B cell (primary cell): ENCODE data around the gene CA5A.

Experiments
- EZH2 ChIP-seq: IDR thresholded peaks from 2 replicates; pipeline ENCODE4 v1.6.1; 2012; ENCODE audit warnings: borderline replicate concordance, low read depth, mild to moderate bottlenecking, moderate library complexity, low read length; ENCODE audit not compliant: insufficient read depth, poor library complexity, severe bottlenecking
- TF ChIP-seq, protein P1 (sequence below): fragments of 200-600 bp; IDR thresholded peaks from one replicate; pipeline ENCODE4 v1.8.0; 2022; ENCODE audit warnings: antibody characterized with exemption, mild to moderate bottlenecking

DNA sequence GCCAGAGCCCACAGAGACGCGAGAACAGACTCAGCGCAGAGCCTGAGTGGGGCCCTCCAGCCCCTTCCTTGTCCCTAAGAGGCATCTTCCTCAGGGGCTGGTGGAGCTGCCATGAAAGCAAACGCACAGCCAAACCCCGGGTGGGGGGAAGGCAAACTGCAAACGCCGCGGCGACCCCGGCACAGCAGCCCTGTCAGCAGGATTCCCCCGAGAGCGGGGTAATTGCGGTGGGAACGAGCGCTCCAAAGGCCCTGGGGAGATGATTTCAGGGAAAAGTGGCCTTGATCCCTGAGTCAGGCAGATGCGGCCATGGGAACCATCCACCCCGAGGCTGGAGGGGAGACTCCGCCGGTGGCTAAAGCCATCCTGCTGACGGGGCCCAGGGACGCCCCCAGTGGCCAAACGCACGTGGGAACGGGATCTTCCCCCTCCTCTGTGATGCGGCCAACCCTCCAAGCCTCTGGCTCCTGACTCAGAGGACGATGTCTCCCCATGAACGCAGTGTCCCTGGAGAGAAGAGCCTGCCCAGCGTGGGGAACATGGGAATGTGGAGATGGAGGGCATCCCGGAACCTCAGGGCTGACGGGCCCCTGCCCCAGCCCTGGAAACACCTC is 92.1 kb downstream of the CA5A start:
- TF ChIP-seq, protein P1, sequence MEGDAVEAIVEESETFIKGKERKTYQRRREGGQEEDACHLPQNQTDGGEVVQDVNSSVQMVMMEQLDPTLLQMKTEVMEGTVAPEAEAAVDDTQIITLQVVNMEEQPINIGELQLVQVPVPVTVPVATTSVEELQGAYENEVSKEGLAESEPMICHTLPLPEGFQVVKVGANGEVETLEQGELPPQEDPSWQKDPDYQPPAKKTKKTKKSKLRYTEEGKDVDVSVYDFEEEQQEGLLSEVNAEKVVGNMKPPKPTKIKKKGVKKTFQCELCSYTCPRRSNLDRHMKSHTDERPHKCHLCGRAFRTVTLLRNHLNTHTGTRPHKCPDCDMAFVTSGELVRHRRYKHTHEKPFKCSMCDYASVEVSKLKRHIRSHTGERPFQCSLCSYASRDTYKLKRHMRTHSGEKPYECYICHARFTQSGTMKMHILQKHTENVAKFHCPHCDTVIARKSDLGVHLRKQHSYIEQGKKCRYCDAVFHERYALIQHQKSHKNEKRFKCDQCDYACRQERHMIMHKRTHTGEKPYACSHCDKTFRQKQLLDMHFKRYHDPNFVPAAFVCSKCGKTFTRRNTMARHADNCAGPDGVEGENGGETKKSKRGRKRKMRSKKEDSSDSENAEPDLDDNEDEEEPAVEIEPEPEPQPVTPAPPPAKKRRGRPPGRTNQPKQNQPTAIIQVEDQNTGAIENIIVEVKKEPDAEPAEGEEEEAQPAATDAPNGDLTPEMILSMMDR, result no peak
- no peak for TF ChIP-seq EZH2
